Left ventricle myocardium inferior (tissue), 1 donor: ENCODE measurements around the gene PDZRN3. TPM values are rescaled to one million over a fixed set of nuclear protein-coding genes. Genes with fewer than 3 reads are reported as not detected.

Experiments
- DNase-seq: peaks from one replicate; pipeline ENCODE4 v3.0.0-alpha.2; 2020
- H3K27ac ChIP-seq: fragments of 200-600 bp; replicated peaks from 2 replicates; pipeline ENCODE4 v1.8.0; 2021
- H3K27me3 ChIP-seq: fragments of 200-600 bp; 2 replicates; pipeline ENCODE4 v1.8.0; 2021; ENCODE audit warnings: low read depth
- H3K36me3 ChIP-seq: fragments of 200-600 bp; 2 replicates; pipeline ENCODE4 v1.8.0; 2021
- H3K4me1 ChIP-seq: fragments of 200-600 bp; 2 replicates; pipeline ENCODE4 v1.8.0; 2021
- H3K4me3 ChIP-seq: fragments of 200-600 bp; 2 replicates; pipeline ENCODE4 v1.8.0; 2021; ENCODE audit warnings: mild to moderate bottlenecking, moderate library complexity
- H3K9me3 ChIP-seq: fragments of 200-600 bp; replicated peaks from 2 replicates; pipeline ENCODE4 v1.8.0; 2021
- intact Hi-C: fragments of 100-400 bp; cut with micrococcal nuclease; formaldehyde crosslinking; loops from one replicate; pipeline ENCODE4 v1.11.0; 2022
- total RNA-seq: library from RNA; stranded (reverse); fragmentation: NEBNext Ultra II Directional; extraction: Animal tissue kit (Norgen Biotek cat#: 25700); gene quantifications from one replicate; pipeline ENCODE4 v1.2.1, GENCODE V29; 2021
- TF ChIP-seq, protein P1 (sequence below): fragments of 200-600 bp; IDR thresholded peaks from 2 replicates; pipeline ENCODE4 v1.8.0; 2021; ENCODE audit warnings: antibody characterized with exemption, mild to moderate bottlenecking, borderline replicate concordance
- donor health status: DM: no; HTN: yes; CAD: no; lungs with severe emphysema.

The PDZRN3 gene
- total RNA-seq, 1 donor from 2014 or later, result 114 TPM

DNA sequence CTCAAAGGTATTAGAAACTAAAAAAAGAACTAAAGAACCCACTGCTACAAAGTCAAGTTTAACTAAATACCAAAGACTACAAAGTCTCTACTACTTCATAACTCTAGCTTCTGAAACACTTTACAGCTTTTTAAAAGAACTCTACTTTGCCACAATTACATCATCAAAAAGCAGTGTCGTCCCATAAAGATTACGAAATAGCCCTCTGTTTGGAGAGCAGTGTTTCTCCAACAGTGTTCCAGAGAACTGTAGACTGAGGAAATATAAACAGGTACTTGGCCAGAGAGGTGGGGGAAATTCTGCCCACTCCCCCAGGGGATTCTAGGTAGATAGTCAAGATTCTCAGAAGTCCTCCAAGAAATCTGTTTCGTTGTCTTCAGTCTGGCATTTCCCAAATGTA is 225.6 kb downstream of the PDZRN3 start:
- Histone ChIP-seq H3K27ac (no peak overlapping the region), H3K27me3 (no peaks in the 10 kb centered on the region), H3K36me3 (peaks cover 34% of the 10 kb centered on the region), H3K4me1 (peaks cover 25% of the 10 kb centered on the region), H3K9me3 (no peaks in the 10 kb centered on the region), H3K4me3 (no peak overlapping the region)
- intact Hi-C loops, result no loop called here
- no peak for DNase-seq
- TF ChIP-seq, protein P1, sequence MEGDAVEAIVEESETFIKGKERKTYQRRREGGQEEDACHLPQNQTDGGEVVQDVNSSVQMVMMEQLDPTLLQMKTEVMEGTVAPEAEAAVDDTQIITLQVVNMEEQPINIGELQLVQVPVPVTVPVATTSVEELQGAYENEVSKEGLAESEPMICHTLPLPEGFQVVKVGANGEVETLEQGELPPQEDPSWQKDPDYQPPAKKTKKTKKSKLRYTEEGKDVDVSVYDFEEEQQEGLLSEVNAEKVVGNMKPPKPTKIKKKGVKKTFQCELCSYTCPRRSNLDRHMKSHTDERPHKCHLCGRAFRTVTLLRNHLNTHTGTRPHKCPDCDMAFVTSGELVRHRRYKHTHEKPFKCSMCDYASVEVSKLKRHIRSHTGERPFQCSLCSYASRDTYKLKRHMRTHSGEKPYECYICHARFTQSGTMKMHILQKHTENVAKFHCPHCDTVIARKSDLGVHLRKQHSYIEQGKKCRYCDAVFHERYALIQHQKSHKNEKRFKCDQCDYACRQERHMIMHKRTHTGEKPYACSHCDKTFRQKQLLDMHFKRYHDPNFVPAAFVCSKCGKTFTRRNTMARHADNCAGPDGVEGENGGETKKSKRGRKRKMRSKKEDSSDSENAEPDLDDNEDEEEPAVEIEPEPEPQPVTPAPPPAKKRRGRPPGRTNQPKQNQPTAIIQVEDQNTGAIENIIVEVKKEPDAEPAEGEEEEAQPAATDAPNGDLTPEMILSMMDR, result no peak

DNA sequence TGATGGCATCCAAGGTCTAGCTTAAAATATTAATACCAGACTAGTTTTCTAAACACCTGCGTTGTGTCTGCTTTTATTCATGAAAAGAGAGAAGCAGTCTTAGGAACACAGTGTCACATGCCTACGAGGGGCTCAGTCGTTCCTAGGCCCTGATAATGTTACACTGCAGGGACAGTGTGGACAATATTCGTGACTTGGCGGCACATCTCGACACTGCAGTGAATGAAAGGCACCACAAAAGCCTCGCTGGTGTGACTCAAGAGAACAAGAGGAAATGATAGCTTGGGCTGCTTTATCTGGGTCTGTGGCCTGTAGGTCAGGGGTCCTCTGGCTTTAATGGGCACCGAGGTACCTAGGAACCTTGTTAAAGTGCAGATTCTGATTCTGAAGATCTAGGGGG is 226.7 kb downstream of the PDZRN3 start:
- no peak for DNase-seq

DNA sequence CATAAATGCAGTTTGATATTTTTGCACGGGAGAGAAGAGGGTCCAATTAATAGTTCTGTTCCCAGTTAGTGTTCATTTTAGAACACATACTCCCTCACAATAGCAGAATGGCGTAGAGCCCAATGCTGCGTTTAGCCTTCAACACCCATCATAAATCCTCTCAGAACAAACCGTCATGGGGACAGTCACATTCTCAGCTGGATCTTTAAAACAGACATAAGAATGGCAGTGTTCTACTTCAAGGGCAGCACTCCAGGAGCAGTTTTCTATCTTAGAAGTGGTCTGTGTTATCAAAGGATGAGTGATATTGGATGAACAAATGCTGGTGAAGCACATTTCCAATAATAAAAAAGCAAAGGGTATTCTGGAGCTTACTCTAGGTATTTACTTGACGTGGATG is 230.5 kb downstream of the PDZRN3 start:
- intact Hi-C loops, result no loop called here
- no peaks in the 10 kb centered on the region for H3K4me1 ChIP-seq
- TF ChIP-seq, protein P1, result no peak
- no peak overlapping the region for H3K27ac ChIP-seq
- H3K36me3 ChIP-seq, result peaks cover 22% of the 10 kb centered on the region
- no peak overlapping the region for H3K4me3 ChIP-seq
- DNase-seq, result no peak
- no peaks in the 10 kb centered on the region for H3K27me3 ChIP-seq
- H3K9me3 ChIP-seq, result no peaks in the 10 kb centered on the region

More for the DNA sequence above, 226.7 kb downstream of the PDZRN3 start:
- Histone ChIP-seq H3K27ac (no peak overlapping the region), H3K4me1 (peaks cover 24% of the 10 kb centered on the region), H3K9me3 (no peaks in the 10 kb centered on the region), H3K36me3 (peaks cover 24% of the 10 kb centered on the region), H3K4me3 (no peak overlapping the region), H3K27me3 (no peaks in the 10 kb centered on the region)
- intact Hi-C loops, result no loop called here
- TF ChIP-seq, protein P1, result no peak

DNA sequence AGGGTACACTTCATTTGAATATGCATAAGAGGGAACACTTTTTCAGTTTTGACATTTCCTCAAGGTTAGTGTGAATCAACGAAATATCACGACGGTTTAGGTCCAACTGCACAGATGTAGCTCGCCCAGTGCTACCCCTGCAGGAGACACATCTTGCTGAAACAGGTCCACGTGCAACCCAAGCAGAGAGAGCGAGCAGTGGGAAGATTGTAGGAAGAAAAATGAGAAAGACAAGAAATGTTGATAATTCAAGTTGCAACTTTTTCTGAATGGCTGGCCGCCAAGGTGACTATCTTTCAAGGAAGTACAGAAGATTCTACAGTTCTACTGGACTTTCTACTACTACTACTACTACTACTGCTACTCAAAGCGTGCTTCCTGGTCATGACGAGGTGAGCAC is 231.7 kb downstream of the PDZRN3 start:
- DNase-seq, result no peak
- Histone ChIP-seq H3K9me3 (no peaks in the 10 kb centered on the region), H3K27me3 (no peaks in the 10 kb centered on the region), H3K4me3 (no peak overlapping the region), H3K36me3 (peaks cover 27% of the 10 kb centered on the region), H3K4me1 (no peaks in the 10 kb centered on the region), H3K27ac (no peak overlapping the region)
- TF ChIP-seq, protein P1, result no peak
- intact Hi-C loops, result no loop called here

DNA sequence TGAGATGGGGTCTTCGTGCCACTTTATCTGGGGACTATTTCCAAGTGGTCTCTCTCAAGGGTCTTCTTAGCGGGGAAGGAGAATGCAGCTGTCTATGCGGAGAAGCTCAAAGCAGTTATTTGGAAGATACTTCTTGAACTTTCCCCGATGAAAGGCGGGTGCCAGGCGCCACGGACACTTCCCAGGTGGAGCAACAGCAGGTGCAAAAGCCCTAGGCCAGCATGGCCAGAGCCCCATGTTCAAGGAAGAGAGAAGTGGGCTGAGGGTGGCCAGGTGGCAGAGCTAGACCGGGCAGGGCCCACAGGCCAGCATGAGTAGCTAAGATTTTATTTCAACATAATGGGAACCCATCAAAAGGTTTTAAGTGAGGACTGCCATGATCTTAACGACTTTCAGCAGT is 232.8 kb downstream of the PDZRN3 start:
- TF ChIP-seq, protein P1, result no peak
- H3K27ac ChIP-seq, result no peak overlapping the region
- intact Hi-C loops, result no loop called here
- no peak overlapping the region for H3K4me3 ChIP-seq
- H3K9me3 ChIP-seq, result no peaks in the 10 kb centered on the region
- H3K27me3 ChIP-seq, result no peaks in the 10 kb centered on the region
- no peaks in the 10 kb centered on the region for H3K4me1 ChIP-seq
- DNase-seq, result no peak
- H3K36me3 ChIP-seq, result peaks cover 37% of the 10 kb centered on the region

DNA sequence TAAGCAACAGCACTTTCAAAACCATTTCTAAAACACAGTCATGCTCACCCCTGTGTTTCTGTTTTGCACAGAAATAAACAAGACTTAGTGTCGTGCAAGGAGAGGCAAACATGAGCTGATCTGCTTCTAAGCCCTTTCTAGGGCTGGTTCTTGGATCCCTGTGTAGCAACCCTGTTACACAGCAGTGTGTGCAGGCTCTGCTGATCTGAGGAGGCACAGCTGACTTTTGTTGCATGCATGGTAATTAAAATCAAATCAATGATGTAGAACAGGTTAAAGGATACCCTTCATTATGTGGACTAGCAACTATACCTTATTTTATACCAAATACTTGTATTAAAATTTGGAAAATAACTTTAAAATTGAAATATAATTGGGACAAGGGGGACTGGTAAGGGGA is 234.8 kb downstream of the PDZRN3 start:
- Histone ChIP-seq H3K27ac (no peak overlapping the region), H3K9me3 (no peaks in the 10 kb centered on the region), H3K4me3 (no peak overlapping the region), H3K36me3 (peaks cover 47% of the 10 kb centered on the region), H3K4me1 (no peaks in the 10 kb centered on the region), H3K27me3 (no peaks in the 10 kb centered on the region)
- intact Hi-C loops, result no loop called here
- TF ChIP-seq, protein P1, result no peak
- DNase-seq, result no peak
